NT2/D1 (cell line): Measurements from ENCODE around the gene OXSM.

Experiments
- DNase-seq: peaks from one replicate; pipeline ENCODE4 v3.0.0-alpha.2; 2011; ENCODE audit warnings: low read depth, low spot score
- H3K27me3 ChIP-seq: 2 replicates; pipeline ENCODE4 v1.6.0; 2011; ENCODE audit warnings: mild to moderate bottlenecking; ENCODE audit not compliant: insufficient read length, insufficient read depth
- H3K36me3 ChIP-seq: 2 replicates; pipeline ENCODE4 v1.6.1; 2011; ENCODE audit warnings: mild to moderate bottlenecking, low read length, mixed read lengths; ENCODE audit not compliant: insufficient read depth, insufficient read length
- H3K4me1 ChIP-seq: 2 replicates; pipeline ENCODE4 v1.5.1; 2011; ENCODE audit not compliant: insufficient read depth, insufficient read length
- H3K4me3 ChIP-seq: 2 replicates; pipeline ENCODE4 v1.5.1; 2011; ENCODE audit warnings: low read depth; ENCODE audit not compliant: insufficient read length
- H3K9ac ChIP-seq: 2 replicates; pipeline ENCODE4 v1.6.0; 2011; ENCODE audit warnings: low read depth; ENCODE audit not compliant: insufficient read length
- H3K9me3 ChIP-seq: 2 replicates; pipeline ENCODE4 v1.5.1; 2011; ENCODE audit warnings: mild to moderate bottlenecking, low read length; ENCODE audit not compliant: insufficient read depth
- SUZ12 ChIP-seq: IDR thresholded peaks from 2 replicates; pipeline ENCODE4 v1.6.1; 2011; ENCODE audit not compliant: insufficient read length, insufficient read depth; ENCODE audit errors: extremely low read depth
- YY1 ChIP-seq: IDR thresholded peaks from 2 replicates; pipeline ENCODE4 v1.6.1; 2011; ENCODE audit not compliant: insufficient read length, insufficient read depth
- ZNF274 ChIP-seq: IDR thresholded peaks from 2 replicates; pipeline ENCODE4 v1.6.1; 2011; ENCODE audit warnings: mild to moderate bottlenecking, low read depth, low read length

OXSM gene

GRCh38 chr3:25837038-25837437, 47.1 kb downstream of the OXSM start:
- Histone ChIP-seq H3K36me3 (no peaks in the 10 kb centered on the region), H3K27me3 (no peaks in the 10 kb centered on the region), H3K4me3 (no peak overlapping the region), H3K4me1 (no peaks in the 10 kb centered on the region), H3K9me3 (no peaks in the 10 kb centered on the region), H3K9ac (no peak overlapping the region)
- DNase-seq: no peak
- no peak for TF ChIP-seq ZNF274
- no peak for TF ChIP-seq SUZ12
- TF ChIP-seq YY1: no peak

GRCh38 chr3:25840099-25840498, 50.2 kb downstream of the OXSM start:
- TF ChIP-seq ZNF274 (no peak), YY1 (no peak), SUZ12 (no peak)
- H3K4me1 ChIP-seq: no peaks in the 10 kb centered on the region
- DNase-seq: no peak
- no peaks in the 10 kb centered on the region for H3K27me3 ChIP-seq
- no peaks in the 10 kb centered on the region for H3K9me3 ChIP-seq
- no peaks in the 10 kb centered on the region for H3K36me3 ChIP-seq
- no peak overlapping the region for H3K4me3 ChIP-seq
- no peak overlapping the region for H3K9ac ChIP-seq

GRCh38 chr3:25843332-25843731, 53.4 kb downstream of the OXSM start:
- H3K27me3 ChIP-seq: no peaks in the 10 kb centered on the region
- no peaks in the 10 kb centered on the region for H3K9me3 ChIP-seq
- H3K9ac ChIP-seq: no peak overlapping the region
- H3K36me3 ChIP-seq: no peaks in the 10 kb centered on the region
- H3K4me3 ChIP-seq: no peak overlapping the region
- H3K4me1 ChIP-seq: no peaks in the 10 kb centered on the region
- no peak for DNase-seq
- TF ChIP-seq ZNF274: no peak
- no peak for TF ChIP-seq SUZ12
- no peak for TF ChIP-seq YY1
